HCT116 (cell line): ENCODE results near the gene SPTB.

ENCODE experiments used
- EZH2 ChIP-seq: fragments of 200-600 bp; sonication (generic); IDR thresholded peaks from 2 replicates; pipeline ENCODE4 v1.6.1; 2017; ENCODE audit warnings: antibody characterized with exemption, mixed run types
- SIN3A ChIP-seq: IDR thresholded peaks from 2 replicates; pipeline ENCODE4 v1.6.1; 2012; ENCODE audit warnings: low read depth
- ZNF274 ChIP-seq: fragments of 200-500 bp; sonication (Bioruptor generic); IDR thresholded peaks from 2 replicates; pipeline ENCODE4 v1.6.1; 2014; ENCODE audit warnings: mild to moderate bottlenecking, low read depth, low read length, inconsistent platforms
- TF ChIP-seq, protein P1 (sequence below), 3 experiments: fragments of 200-600 bp in 1 of 3; sonication (generic) in 1 of 3; IDR thresholded peaks in 2 of 3; conservative IDR thresholded peaks in 1 of 3; 2 replicates each; pipeline ENCODE4 v1.5.1; 2012 to 2017; ENCODE audit warnings: low read depth in 2 of 3, low read length in 2 of 3, antibody characterized with exemption in 1 of 3, borderline replicate concordance in 1 of 3, control low read depth in 1 of 3, mild to moderate bottlenecking in 1 of 3, mixed read lengths in 1 of 3, mixed run types in 1 of 3, moderate library complexity in 1 of 3; ENCODE audit not compliant: insufficient read depth in 1 of 3
- TF ChIP-seq, protein P2 (sequence below): IDR thresholded peaks from 2 replicates; pipeline ENCODE4 v1.6.1; 2012; ENCODE audit warnings: low read depth

DNA sequence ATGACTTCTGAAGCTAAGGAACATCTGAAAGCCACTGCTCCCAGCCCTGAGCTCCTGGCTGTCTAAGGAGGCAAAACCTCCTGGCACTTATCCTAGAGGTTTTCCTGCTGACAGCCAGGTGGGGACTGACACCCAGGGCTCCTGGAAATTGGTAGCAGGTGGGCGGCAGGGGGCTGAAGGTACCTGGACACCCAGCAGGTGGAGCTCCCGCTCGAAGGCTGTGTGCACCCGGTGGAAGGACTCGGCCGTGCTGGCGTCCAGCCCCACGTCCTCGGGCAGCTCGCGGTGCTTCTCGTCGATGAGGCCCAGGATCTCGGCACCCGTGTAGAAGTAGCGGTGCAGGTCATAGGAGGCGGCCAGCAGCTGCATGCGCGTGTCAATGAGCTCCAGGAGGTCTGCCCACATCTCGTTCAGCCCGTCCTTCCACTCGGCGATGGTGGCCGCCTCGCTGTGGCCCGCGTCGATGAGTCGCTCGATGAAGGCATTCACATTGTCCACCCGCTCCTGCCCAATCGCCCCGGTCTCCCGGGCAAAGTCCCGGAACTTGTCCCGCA lies 107.2 kb downstream of the SPTB start:
- no peak for TF ChIP-seq EZH2
- TF ChIP-seq, protein P1, sequence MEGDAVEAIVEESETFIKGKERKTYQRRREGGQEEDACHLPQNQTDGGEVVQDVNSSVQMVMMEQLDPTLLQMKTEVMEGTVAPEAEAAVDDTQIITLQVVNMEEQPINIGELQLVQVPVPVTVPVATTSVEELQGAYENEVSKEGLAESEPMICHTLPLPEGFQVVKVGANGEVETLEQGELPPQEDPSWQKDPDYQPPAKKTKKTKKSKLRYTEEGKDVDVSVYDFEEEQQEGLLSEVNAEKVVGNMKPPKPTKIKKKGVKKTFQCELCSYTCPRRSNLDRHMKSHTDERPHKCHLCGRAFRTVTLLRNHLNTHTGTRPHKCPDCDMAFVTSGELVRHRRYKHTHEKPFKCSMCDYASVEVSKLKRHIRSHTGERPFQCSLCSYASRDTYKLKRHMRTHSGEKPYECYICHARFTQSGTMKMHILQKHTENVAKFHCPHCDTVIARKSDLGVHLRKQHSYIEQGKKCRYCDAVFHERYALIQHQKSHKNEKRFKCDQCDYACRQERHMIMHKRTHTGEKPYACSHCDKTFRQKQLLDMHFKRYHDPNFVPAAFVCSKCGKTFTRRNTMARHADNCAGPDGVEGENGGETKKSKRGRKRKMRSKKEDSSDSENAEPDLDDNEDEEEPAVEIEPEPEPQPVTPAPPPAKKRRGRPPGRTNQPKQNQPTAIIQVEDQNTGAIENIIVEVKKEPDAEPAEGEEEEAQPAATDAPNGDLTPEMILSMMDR (IDR thresholded peaks at IDR 0.05 in 2 of 3, conservative IDR thresholded peaks at IDR 0.05 in 1 of 3; ENCODE audit: borderline replicate concordance in 1 of 3, insufficient read depth in 1 of 3, low read depth in 2 of 3, low read length in 2 of 3): peak in 2 of 3 experiments; percentile 31 to 35; a peak in 3 of 6 replicates
- no peak for TF ChIP-seq ZNF274
- no peak for TF ChIP-seq SIN3A
- TF ChIP-seq, protein P2, sequence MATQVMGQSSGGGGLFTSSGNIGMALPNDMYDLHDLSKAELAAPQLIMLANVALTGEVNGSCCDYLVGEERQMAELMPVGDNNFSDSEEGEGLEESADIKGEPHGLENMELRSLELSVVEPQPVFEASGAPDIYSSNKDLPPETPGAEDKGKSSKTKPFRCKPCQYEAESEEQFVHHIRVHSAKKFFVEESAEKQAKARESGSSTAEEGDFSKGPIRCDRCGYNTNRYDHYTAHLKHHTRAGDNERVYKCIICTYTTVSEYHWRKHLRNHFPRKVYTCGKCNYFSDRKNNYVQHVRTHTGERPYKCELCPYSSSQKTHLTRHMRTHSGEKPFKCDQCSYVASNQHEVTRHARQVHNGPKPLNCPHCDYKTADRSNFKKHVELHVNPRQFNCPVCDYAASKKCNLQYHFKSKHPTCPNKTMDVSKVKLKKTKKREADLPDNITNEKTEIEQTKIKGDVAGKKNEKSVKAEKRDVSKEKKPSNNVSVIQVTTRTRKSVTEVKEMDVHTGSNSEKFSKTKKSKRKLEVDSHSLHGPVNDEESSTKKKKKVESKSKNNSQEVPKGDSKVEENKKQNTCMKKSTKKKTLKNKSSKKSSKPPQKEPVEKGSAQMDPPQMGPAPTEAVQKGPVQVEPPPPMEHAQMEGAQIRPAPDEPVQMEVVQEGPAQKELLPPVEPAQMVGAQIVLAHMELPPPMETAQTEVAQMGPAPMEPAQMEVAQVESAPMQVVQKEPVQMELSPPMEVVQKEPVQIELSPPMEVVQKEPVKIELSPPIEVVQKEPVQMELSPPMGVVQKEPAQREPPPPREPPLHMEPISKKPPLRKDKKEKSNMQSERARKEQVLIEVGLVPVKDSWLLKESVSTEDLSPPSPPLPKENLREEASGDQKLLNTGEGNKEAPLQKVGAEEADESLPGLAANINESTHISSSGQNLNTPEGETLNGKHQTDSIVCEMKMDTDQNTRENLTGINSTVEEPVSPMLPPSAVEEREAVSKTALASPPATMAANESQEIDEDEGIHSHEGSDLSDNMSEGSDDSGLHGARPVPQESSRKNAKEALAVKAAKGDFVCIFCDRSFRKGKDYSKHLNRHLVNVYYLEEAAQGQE: no peak
